ACC112 (cell line): Measurements from ENCODE around the gene USP54.

ENCODE experiments used
- H2AFZ ChIP-seq: fragments of 200-600 bp; sonication (generic); one replicate; pipeline ENCODE4 v1.6.0; 2017; ENCODE audit warnings: antibody characterized with exemption, low read length; ENCODE audit not compliant: unreplicated experiment
- H3K27ac ChIP-seq: fragments of 200-600 bp; sonication (generic); 2 replicates; pipeline ENCODE4 v1.5.1; 2014; ENCODE audit warnings: low read depth, mild to moderate bottlenecking, antibody characterized with exemption, low read length, moderate library complexity
- H3K27me3 ChIP-seq: fragments of 200-600 bp; sonication (generic); 2 replicates; pipeline ENCODE4 v1.6.1; 2014; ENCODE audit warnings: mild to moderate bottlenecking, antibody characterized with exemption, low read length, moderate library complexity, mixed read lengths; ENCODE audit not compliant: insufficient read depth
- H3K36me3 ChIP-seq: fragments of 200-600 bp; sonication (generic); 2 replicates; pipeline ENCODE4 v1.6.1; 2016; ENCODE audit warnings: mild to moderate bottlenecking, antibody characterized with exemption, low read length, moderate library complexity, mixed read lengths; ENCODE audit not compliant: insufficient read depth
- H3K4me1 ChIP-seq: fragments of 200-600 bp; sonication (generic); one replicate; pipeline ENCODE4 v1.6.1; 2016; ENCODE audit warnings: low read length, mixed read lengths; ENCODE audit not compliant: insufficient read depth, unreplicated experiment, control insufficient read depth
- H3K4me3 ChIP-seq: fragments of 200-600 bp; sonication (generic); 2 replicates; pipeline ENCODE4 v1.5.1; 2014; ENCODE audit warnings: mild to moderate bottlenecking, low read depth, low read length
- H3K79me2 ChIP-seq: fragments of 200-600 bp; sonication (generic); one replicate; pipeline ENCODE4 v1.6.0; 2016; ENCODE audit warnings: low read length; ENCODE audit not compliant: control insufficient read depth, unreplicated experiment, insufficient read depth

USP54 gene

DNA sequence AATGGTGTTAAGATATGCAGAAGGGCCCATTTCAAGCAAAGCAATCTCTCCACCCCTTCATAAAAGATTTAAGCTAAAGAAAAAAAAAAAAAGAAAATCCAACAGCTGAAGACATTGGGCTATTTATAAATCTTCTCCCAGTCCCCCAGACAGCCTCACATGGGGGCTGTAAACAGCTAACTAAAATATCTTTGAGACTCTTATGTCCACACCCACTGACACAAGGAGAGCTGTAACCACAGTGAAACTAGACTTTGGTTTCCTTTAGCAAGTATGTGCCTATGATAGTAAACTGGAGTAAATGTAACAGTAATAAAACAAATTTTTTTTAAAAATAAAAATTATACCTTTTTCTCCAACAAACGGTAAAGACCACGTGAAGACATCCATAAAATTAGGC is 123.9 kb downstream of the USP54 start:
- Histone ChIP-seq H3K27ac (no peak overlapping the region), H2AFZ (no peak overlapping the region), H3K4me1 (no peaks in the 10 kb centered on the region), H3K79me2 (no peaks in the 10 kb centered on the region), H3K27me3 (no peaks in the 10 kb centered on the region), H3K4me3 (no peak overlapping the region), H3K36me3 (peaks cover 15% of the 10 kb centered on the region)

DNA sequence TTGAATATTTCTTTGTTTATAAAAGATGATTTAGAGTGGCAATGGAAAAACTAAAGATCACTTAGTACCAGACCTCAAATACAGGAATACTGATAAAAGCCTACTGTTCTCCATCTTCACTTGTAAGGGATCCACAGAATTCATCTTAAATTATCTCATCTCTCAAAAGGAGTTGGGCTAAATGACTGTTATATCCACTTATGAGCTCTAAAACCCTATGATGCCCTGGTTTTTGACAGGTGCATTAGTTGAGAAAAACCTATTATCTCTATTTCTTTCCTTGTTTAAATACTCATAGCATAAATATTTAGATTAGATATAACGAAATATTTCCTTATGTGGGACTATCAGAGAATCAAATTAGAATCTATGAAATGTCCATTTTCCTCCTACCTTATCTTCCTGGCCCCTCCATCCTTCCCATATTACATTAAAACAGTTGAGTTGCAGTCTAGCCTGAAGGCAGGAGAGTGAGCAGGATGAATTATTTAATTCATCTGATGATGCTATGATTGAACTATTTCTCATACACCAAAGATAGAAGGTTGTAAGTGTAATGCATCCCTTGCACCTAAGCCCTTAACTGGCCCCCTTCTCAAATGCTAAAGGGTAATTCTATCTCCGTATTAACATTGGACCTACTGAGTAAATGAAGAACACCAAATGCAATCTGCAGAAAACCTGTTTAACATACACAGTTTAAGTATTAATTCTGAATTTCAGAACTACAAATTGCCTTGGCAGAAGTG is 125.0 kb downstream of the USP54 start:
- peaks cover 12% of the 10 kb centered on the region for H3K36me3 ChIP-seq

DNA sequence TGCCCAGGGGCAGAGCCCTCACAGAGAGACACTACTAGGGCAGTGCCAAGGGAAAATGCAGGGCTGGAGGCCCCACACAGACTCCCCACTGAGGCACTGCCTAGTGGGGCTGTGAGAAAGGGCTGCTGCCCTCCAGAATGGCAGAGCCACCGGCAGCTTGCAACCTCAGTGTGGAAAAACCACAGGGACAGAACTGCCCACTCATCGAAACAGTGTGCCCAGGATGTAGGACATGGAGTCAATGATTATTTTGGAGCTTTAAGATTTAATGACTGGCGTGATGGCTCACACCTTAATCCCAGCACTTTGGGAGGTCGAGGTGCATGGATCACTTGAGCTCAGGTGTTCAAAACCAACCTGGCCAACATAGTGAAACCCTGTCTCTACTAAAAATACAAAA is 130.2 kb downstream of the USP54 start:
- Histone ChIP-seq H3K27me3 (no peaks in the 10 kb centered on the region), H3K36me3 (0 out of 2 replicates have a peak, but pooled peaks cover 8% of the 10 kb centered on the region), H3K4me1 (no peaks in the 10 kb centered on the region), H2AFZ (no peak overlapping the region), H3K27ac (no peak overlapping the region), H3K4me3 (no peak overlapping the region), H3K79me2 (no peaks in the 10 kb centered on the region)

More for the DNA sequence above, 125.0 kb downstream of the USP54 start:
- H3K4me1 ChIP-seq = no peaks in the 10 kb centered on the region
- no peak overlapping the region for H3K4me3 ChIP-seq
- no peak overlapping the region for H3K27ac ChIP-seq
- H3K27me3 ChIP-seq = no peaks in the 10 kb centered on the region
- no peak overlapping the region for H2AFZ ChIP-seq
- H3K79me2 ChIP-seq = no peaks in the 10 kb centered on the region

DNA sequence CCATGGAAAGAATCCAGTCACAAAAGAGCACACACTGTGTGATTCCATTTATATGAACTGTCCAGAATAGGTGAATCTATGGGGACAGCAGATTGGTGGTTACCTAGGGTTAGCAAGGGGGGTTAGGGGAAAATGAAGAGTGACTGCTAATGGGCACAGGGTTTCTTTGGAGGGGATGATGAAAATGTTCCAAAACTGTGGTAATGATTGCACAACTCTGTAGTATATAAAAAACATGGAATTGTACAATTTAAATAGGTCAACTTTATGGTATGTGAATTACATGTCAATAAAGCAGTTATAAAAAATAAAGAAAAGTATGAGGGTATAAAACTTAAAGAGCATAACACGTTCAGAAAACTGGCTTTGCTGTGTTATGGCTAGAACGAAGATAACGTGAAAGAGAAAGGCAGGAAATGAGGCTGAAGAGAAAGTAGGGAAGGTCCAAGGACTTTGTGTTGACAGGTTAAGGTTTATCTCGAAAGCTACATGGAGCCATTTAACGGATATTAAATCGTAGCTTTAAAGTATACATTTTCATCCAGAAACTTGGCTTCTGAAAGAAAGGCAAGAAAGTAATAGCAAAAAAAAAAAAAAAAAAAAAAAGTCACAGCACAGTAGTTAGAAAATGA is 131.3 kb downstream of the USP54 start:
- Histone ChIP-seq H2AFZ (no peak overlapping the region), H3K36me3 (0 out of 2 replicates have a peak, but pooled peaks cover 8% of the 10 kb centered on the region), H3K4me3 (no peak overlapping the region), H3K79me2 (no peaks in the 10 kb centered on the region), H3K4me1 (no peaks in the 10 kb centered on the region), H3K27ac (no peak overlapping the region), H3K27me3 (no peaks in the 10 kb centered on the region)

DNA sequence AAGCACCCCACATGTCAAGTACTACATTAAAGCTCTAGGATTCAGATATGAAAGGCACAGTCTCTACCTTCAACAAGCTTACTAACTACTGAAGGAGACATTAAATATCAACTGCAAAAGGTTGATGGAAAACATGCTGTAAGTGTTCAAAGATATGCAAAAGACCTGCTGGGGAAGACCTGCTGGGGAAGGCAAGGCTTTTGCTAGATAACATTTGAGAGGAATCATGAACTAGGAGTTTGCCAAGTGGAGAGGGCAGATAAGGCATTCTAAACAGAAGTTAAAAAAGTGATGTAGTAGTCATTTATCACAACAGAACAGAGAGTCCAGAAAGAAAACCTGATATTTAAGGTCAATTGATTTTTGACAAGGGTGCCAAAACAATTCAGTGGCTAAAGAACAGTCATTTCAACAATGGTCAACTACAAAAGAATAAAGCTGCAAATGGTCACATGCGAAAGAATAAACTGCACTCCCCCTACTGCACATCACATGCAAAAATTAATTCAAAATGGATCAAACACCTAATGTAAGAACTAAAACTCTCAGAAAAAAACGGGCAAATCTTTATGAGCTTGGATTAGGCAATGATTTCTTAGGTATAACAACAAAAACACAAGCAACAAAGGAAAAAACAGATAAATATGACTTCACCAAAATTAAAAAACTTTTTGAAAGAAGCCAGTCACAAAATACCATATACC is 134.8 kb downstream of the USP54 start:
- H3K4me3 ChIP-seq = no peak overlapping the region
- H3K36me3 ChIP-seq = peaks cover 8% of the 10 kb centered on the region; the same call in 1 of the 2 replicates
- no peak overlapping the region for H2AFZ ChIP-seq
- H3K79me2 ChIP-seq = no peaks in the 10 kb centered on the region
- H3K4me1 ChIP-seq = no peaks in the 10 kb centered on the region
- H3K27me3 ChIP-seq = no peaks in the 10 kb centered on the region
- H3K27ac ChIP-seq = no peak overlapping the region

DNA sequence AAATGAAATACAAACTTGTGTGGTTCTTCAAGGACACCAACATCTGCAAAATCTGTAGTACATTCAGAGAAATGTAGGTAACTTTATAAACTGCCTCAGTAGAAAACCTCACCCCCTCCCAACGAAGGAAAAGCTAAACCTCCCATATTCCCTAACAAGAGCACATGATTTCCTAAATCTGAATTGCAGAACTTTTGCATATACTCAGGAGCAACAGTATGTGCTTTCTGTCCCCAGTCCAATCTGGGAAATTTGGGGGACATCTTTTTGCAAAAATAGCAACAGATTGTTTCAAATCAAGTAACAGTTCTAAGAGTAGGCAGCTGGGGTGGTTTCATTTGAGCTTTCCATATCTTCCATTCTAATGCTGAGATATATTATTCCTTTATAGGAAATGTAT is 142.0 kb downstream of the USP54 start:
- peaks cover 3% of the 10 kb centered on the region for H3K36me3 ChIP-seq
- no peak overlapping the region for H3K27ac ChIP-seq
- no peak overlapping the region for H2AFZ ChIP-seq
- H3K4me3 ChIP-seq = no peak overlapping the region
- no peaks in the 10 kb centered on the region for H3K27me3 ChIP-seq
- H3K4me1 ChIP-seq = no peaks in the 10 kb centered on the region
- H3K79me2 ChIP-seq = no peaks in the 10 kb centered on the region

DNA sequence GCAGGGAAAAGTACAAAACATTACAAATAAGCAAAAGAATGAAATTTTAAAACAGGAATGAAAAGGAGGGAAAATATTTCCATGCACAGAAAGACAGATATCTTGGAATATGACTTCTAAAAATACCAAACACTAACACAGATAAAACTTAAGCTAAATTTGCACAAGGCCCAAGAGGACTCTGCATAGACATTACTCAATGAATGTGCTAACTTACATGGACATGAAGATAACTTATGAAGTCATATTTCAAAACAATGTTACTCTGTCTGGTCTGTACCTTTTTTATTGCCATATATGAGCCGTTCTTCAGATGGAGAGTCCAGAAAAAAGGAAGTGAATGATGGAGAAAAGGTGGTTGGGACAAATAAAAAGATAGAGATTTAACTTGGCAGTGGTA is 142.8 kb downstream of the USP54 start:
- no peak overlapping the region for H3K27ac ChIP-seq
- H3K4me3 ChIP-seq = no peak overlapping the region
- no peaks in the 10 kb centered on the region for H3K79me2 ChIP-seq
- no peaks in the 10 kb centered on the region for H3K4me1 ChIP-seq
- no peak overlapping the region for H2AFZ ChIP-seq
- peaks cover 3% of the 10 kb centered on the region for H3K36me3 ChIP-seq
- no peaks in the 10 kb centered on the region for H3K27me3 ChIP-seq
